ENCODE measurements around the gene SDHA.

- no peak for TF ChIP-seq CTCF (IDR thresholded peaks at IDR 0.05)
- TF ChIP-seq ZFX (IDR thresholded peaks at IDR 0.05; ENCODE audit: borderline replicate concordance) = no peak
Measured at GRCh38 chr5:204966-205670, 13.0 kb upstream of the SDHA start.

All from 22Rv1 (cell line).